HG02885 (cell line): ENCODE measurements around the gene NOD1.

ENCODE experiments used
- ATAC-seq: cut with Tn5 transposase; IDR thresholded peaks from one replicate; pipeline ENCODE4 v1.9.1; 2021; ENCODE audit warnings: mild to moderate bottlenecking; ENCODE audit not compliant: unreplicated experiment, poor library complexity

The NOD1 gene

GRCh38 chr7:30451539-30452279 is 26.9 kb downstream of the NOD1 start:
- no peak for ATAC-seq

GRCh38 chr7:30450983-30451497 is 27.5 kb downstream of the NOD1 start:
- no peak for ATAC-seq

GRCh38 chr7:30450240-30450982 is 28.2 kb downstream of the NOD1 start:
- ATAC-seq = no peak

GRCh38 chr7:30448461-30449189 is 30.0 kb downstream of the NOD1 start:
- ATAC-seq = no peak

- ATAC-seq = no peak
Measured at GRCh38 chr7:30447466-30447865, 31.1 kb downstream of the NOD1 start.

- no peak for ATAC-seq
Measured at GRCh38 chr7:30446266-30446665, 32.3 kb downstream of the NOD1 start.

- peak; percentile 98 for ATAC-seq
Measured at GRCh38 chr7:30445770-30446169, 32.8 kb downstream of the NOD1 start.

- ATAC-seq = no peak
Measured at GRCh38 chr7:30437823-30438574, 40.6 kb downstream of the NOD1 start.

- ATAC-seq = no peak
Measured at GRCh38 chr7:30436518-30436917, 42.1 kb downstream of the NOD1 start.

- no peak for ATAC-seq
Measured at GRCh38 chr7:30436046-30436445, 42.5 kb downstream of the NOD1 start.

- peak; percentile 73 for ATAC-seq
Measured at GRCh38 chr7:30434140-30434799, 44.3 kb downstream of the NOD1 start.

GRCh38 chr7:30433506-30433905 is 45.1 kb downstream of the NOD1 start:
- ATAC-seq = no peak

- no peak for ATAC-seq
Measured at GRCh38 chr7:30433082-30433481, 45.5 kb downstream of the NOD1 start.

GRCh38 chr7:30430777-30431176 is 47.8 kb downstream of the NOD1 start:
- ATAC-seq = no peak

- ATAC-seq = no peak
Measured at GRCh38 chr7:30430276-30430675, 48.3 kb downstream of the NOD1 start.

GRCh38 chr7:30429156-30429530 is 49.4 kb downstream of the NOD1 start:
- ATAC-seq = no peak

- ATAC-seq = no peak
Measured at GRCh38 chr7:30428246-30429155, 50.1 kb downstream of the NOD1 start.

- no peak for ATAC-seq
Measured at GRCh38 chr7:30427296-30428070, 51.1 kb downstream of the NOD1 start.
